Left renal pelvis (tissue), 4 donors: ENCODE measurements around the gene DNAH10. TPM values are rescaled to one million over a fixed set of nuclear protein-coding genes. Genes with fewer than 3 reads are reported as not detected.
"Not testable (repeated sequence)": the region's sequence is repeated elsewhere in the genome, so short reads cannot be mapped to it uniquely, and the experiment has no call there.

Experiments used
- DNase-seq, 4 donors: peaks; one replicate each; pipeline ENCODE4 v3.0.0-alpha.2; 2013; ENCODE audit warnings: low read depth in 4 of 4, low spot score in 3 of 4
- polyA plus RNA-seq, 4 donors: library from polyadenylated mRNA; unstranded; fragments of 120-200 nt; gene quantifications; one replicate each; pipeline ENCODE4 v1.2.1, GENCODE V29; 2013; ENCODE audit not compliant: insufficient read length in 4 of 4

The DNAH10 gene
- polyA plus RNA-seq, 4 donors, result 2.2 to 5.2 (median 4.3) TPM

GRCh38 chr12:123789422-123789821 is 27.3 kb downstream of the DNAH10 start:
- not testable (repeated sequence) for DNase-seq

GRCh38 chr12:123790905-123791467 is 28.9 kb downstream of the DNAH10 start:
- no peak for DNase-seq

- DNase-seq, result no peak
Measured at GRCh38 chr12:123794027-123794426, 31.9 kb downstream of the DNAH10 start.

GRCh38 chr12:123798518-123798917 is 36.4 kb downstream of the DNAH10 start:
- no peak for DNase-seq

GRCh38 chr12:123799227-123799626 is 37.1 kb downstream of the DNAH10 start:
- DNase-seq, result no peak

- DNase-seq, result no peak
Measured at GRCh38 chr12:123801573-123802178, 39.6 kb downstream of the DNAH10 start.

- DNase-seq, result no peak
Measured at GRCh38 chr12:123805173-123805572, 43.1 kb downstream of the DNAH10 start.

GRCh38 chr12:123807002-123807401 is 44.9 kb downstream of the DNAH10 start:
- no peak for DNase-seq

GRCh38 chr12:123807670-123808069 is 45.6 kb downstream of the DNAH10 start:
- peak in 2 of 4 donors; percentile 12 to 21 for DNase-seq

- no peak for DNase-seq
Measured at GRCh38 chr12:123808167-123808566, 46.1 kb downstream of the DNAH10 start.

GRCh38 chr12:123813349-123813748 is 51.2 kb downstream of the DNAH10 start:
- DNase-seq, result no peak

GRCh38 chr12:123815968-123816367 is 53.9 kb downstream of the DNAH10 start:
- DNase-seq, result no peak

GRCh38 chr12:123816896-123817537 is 54.9 kb downstream of the DNAH10 start:
- no peak for DNase-seq

- DNase-seq, result no peak
Measured at GRCh38 chr12:123822804-123823203, 60.7 kb downstream of the DNAH10 start.

GRCh38 chr12:123828120-123828519 is 66.0 kb downstream of the DNAH10 start:
- no peak for DNase-seq

- DNase-seq, result no peak
Measured at GRCh38 chr12:123828854-123829547, 66.9 kb downstream of the DNAH10 start.

- no peak for DNase-seq
Measured at GRCh38 chr12:123829561-123829960, 67.5 kb downstream of the DNAH10 start.

- no peak for DNase-seq
Measured at GRCh38 chr12:123830675-123831074, 68.6 kb downstream of the DNAH10 start.

GRCh38 chr12:123832052-123832451 is 70.0 kb downstream of the DNAH10 start:
- DNase-seq, result no peak

- no peak for DNase-seq
Measured at GRCh38 chr12:123833830-123834229, 71.7 kb downstream of the DNAH10 start.

- no peak for DNase-seq
Measured at GRCh38 chr12:123834845-123835244, 72.7 kb downstream of the DNAH10 start.

- no peak for DNase-seq
Measured at GRCh38 chr12:123836292-123836691, 74.2 kb downstream of the DNAH10 start.
